ENCODE data around the gene FLRT1.

- TF ChIP-seq CTCF (conservative IDR thresholded peaks at IDR 0.05; ENCODE audit: low read depth in 2 of 2): no peak
- no peak for TF ChIP-seq EZH2 (IDR thresholded peaks at IDR 0.05; ENCODE audit: low read depth, unreplicated experiment)
- no peak for TF ChIP-seq EZH2phosphoT487 (IDR thresholded peaks at IDR 0.05; ENCODE audit: unreplicated experiment)
- no peak for TF ChIP-seq POLR2AphosphoS5 (IDR thresholded peaks at IDR 0.05; ENCODE audit: low read depth)
- TF ChIP-seq ZNF331 (CRISPR knock-in tag; IDR thresholded peaks at IDR 0.05; ENCODE audit: low read depth): no peak
- no peak for TF ChIP-seq REST (IDR thresholded peaks at IDR 0.05; ENCODE audit: unreplicated experiment)
Observed at GRCh38 chr11:64072871-64073270, 37.1 kb downstream of the FLRT1 start.
